RWPE2 (cell line): ENCODE results near the gene HDAC4.

Experiments used
- ATAC-seq: fragments of 200-7000 bp; cut with Tn5 transposase; 3 replicates; pipeline ENCODE4 v1.9.1; 2021; ENCODE audit warnings: low read depth
- DNase-seq: peaks from one replicate; pipeline ENCODE4 v3.0.0-alpha.2; 2020; ENCODE audit warnings: low spot score
- H3K27ac ChIP-seq: fragments of 450-650 bp; 2 replicates; pipeline ENCODE4 v1.5.1; 2017; ENCODE audit warnings: mild to moderate bottlenecking; ENCODE audit not compliant: poor library complexity, severe bottlenecking
- H3K27me3 ChIP-seq: fragments of 250-450 bp; sonication (Bioruptor Pico); 2 replicates; pipeline ENCODE4 v1.5.1; 2021; ENCODE audit warnings: mild to moderate bottlenecking, moderate library complexity; ENCODE audit not compliant: insufficient read depth, poor library complexity, severe bottlenecking
- H3K36me3 ChIP-seq: fragments of 250-450 bp; sonication (Bioruptor Pico); 2 replicates; pipeline ENCODE4 v1.5.1; 2020; ENCODE audit warnings: low read depth, mild to moderate bottlenecking, moderate library complexity
- H3K4me1 ChIP-seq: fragments of 250-450 bp; sonication (Bioruptor Pico); 2 replicates; pipeline ENCODE4 v1.5.1; 2021; ENCODE audit warnings: mild to moderate bottlenecking, moderate library complexity; ENCODE audit not compliant: insufficient read depth, poor library complexity, severe bottlenecking
- H3K4me3 ChIP-seq: fragments of 250-450 bp; sonication (Bioruptor Pico); 2 replicates; pipeline ENCODE4 v1.5.1; 2021; ENCODE audit warnings: mild to moderate bottlenecking, moderate library complexity; ENCODE audit not compliant: severe bottlenecking
- H3K9me3 ChIP-seq: fragments of 250-450 bp; sonication (Bioruptor Pico); 2 replicates; pipeline ENCODE4 v1.5.1; 2021; ENCODE audit warnings: mild to moderate bottlenecking, moderate library complexity; ENCODE audit not compliant: severe bottlenecking
- TF ChIP-seq, protein P1 (sequence below): fragments of 450-650 bp; IDR thresholded peaks from one replicate; pipeline ENCODE4 v1.5.1; 2017; ENCODE audit warnings: mild to moderate bottlenecking, moderate library complexity; ENCODE audit not compliant: poor library complexity, severe bottlenecking

The HDAC4 gene

DNA sequence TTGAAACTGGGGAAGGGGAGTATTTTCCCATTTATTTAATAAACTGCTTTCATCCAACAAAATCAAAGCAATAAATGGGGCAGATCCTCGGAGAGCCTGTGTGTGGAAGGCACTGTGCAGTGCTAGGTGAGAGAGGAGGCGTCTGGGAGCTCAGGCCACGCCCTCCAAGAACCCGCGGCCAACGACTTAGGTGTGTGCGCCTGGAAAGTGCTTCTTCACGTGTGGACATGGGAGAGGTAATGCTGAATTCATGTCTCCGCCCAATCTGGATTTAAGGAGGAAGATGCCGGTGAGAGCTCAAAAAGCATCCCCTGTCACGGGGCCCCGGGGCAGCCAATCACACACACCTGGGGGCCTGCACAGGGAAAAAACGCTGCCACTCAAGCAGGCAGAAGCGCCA is 77.4 kb downstream of the HDAC4 start:
- no peak for ATAC-seq
- Histone ChIP-seq H3K9me3 (no peaks in the 10 kb centered on the region), H3K36me3 (no peaks in the 10 kb centered on the region), H3K27me3 (no peaks in the 10 kb centered on the region), H3K4me1 (no peaks in the 10 kb centered on the region), H3K4me3 (no peak overlapping the region), H3K27ac (no peak overlapping the region)
- DNase-seq, result no peak
- TF ChIP-seq, protein P1, sequence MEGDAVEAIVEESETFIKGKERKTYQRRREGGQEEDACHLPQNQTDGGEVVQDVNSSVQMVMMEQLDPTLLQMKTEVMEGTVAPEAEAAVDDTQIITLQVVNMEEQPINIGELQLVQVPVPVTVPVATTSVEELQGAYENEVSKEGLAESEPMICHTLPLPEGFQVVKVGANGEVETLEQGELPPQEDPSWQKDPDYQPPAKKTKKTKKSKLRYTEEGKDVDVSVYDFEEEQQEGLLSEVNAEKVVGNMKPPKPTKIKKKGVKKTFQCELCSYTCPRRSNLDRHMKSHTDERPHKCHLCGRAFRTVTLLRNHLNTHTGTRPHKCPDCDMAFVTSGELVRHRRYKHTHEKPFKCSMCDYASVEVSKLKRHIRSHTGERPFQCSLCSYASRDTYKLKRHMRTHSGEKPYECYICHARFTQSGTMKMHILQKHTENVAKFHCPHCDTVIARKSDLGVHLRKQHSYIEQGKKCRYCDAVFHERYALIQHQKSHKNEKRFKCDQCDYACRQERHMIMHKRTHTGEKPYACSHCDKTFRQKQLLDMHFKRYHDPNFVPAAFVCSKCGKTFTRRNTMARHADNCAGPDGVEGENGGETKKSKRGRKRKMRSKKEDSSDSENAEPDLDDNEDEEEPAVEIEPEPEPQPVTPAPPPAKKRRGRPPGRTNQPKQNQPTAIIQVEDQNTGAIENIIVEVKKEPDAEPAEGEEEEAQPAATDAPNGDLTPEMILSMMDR, result no peak

DNA sequence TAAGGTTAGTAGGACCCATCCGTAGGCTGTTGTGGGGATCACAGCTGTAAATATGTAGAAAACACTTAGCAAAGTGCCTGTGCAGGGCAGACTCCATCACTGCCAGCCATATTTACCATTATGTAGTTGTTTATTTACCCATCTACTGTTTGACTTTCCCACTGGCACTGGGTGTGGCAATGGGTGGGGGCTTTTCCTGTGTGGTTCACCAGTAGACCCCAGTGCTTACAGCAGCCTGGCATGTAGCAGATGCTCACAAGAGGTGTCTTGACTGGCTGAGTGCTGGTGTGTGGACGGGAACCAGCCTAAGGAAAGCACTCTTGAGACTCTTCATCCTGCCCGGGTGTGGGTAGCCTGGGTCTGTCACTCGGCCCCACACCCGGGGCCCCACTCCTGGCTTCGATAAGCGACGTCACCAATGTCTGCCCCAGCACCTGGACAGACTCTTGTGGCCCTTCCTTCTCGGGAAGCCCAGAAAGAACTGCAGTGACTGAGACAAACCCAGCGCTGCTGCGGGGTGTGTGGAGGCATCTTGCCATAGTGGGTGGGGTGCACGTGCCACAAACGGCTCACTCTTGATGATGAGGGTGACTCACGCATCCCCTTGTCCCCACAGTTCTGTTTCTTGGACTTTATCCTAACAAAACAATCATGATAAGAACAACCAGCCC is 78.3 kb downstream of the HDAC4 start:
- ATAC-seq (no peak; the same call in 2 of the 3 replicates), DNase-seq (no peak)
- Histone ChIP-seq H3K27ac (no peak overlapping the region), H3K9me3 (no peaks in the 10 kb centered on the region), H3K4me3 (no peak overlapping the region), H3K27me3 (no peaks in the 10 kb centered on the region), H3K36me3 (no peaks in the 10 kb centered on the region), H3K4me1 (no peaks in the 10 kb centered on the region)
- TF ChIP-seq, protein P1, result no peak

DNA sequence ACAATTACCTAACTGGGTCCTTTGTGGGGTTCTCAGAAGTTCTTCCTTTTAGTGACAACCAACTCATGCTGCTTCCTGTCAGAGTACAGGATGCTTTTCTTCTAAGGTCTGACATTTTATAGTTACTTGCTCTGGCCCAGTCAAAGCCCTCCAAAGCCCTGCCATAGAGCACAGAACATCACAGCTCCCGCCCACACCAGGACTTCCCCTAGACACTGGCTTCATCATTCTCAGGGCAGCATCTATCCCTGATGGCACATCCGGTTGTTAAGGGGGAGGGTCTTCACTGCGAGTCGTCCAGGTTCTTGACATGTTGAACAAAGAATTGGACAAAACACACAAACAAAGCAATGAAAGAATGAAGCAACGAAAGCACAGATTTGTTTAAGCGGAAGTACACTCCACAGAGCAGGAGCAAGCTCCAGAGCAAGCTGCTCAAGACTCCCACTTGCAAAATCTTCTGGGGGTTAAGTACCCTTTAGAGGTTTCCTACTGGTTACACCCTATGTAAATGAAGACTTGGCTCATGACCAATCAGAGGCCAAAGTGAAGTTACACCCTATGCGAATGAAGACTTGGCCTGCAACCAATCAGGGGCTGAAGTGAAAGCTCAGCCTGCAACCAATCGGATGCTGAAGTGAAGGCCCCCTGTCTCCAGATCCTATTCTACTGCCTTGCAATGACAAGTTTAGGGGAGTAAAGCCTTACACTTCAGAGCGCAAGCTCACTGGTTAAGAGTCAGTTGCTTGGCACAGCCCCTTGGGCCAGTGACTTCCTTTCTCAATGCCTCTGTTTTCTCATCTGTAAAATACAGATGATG is 79.0 kb downstream of the HDAC4 start:
- no peak for DNase-seq
- H3K4me3 ChIP-seq, result no peak overlapping the region
- no peaks in the 10 kb centered on the region for H3K4me1 ChIP-seq
- no peaks in the 10 kb centered on the region for H3K27me3 ChIP-seq
- no peak; the same call in 2 of the 3 replicates for ATAC-seq
- TF ChIP-seq, protein P1, result no peak
- no peaks in the 10 kb centered on the region for H3K36me3 ChIP-seq
- no peaks in the 10 kb centered on the region for H3K9me3 ChIP-seq
- no peak overlapping the region for H3K27ac ChIP-seq

DNA sequence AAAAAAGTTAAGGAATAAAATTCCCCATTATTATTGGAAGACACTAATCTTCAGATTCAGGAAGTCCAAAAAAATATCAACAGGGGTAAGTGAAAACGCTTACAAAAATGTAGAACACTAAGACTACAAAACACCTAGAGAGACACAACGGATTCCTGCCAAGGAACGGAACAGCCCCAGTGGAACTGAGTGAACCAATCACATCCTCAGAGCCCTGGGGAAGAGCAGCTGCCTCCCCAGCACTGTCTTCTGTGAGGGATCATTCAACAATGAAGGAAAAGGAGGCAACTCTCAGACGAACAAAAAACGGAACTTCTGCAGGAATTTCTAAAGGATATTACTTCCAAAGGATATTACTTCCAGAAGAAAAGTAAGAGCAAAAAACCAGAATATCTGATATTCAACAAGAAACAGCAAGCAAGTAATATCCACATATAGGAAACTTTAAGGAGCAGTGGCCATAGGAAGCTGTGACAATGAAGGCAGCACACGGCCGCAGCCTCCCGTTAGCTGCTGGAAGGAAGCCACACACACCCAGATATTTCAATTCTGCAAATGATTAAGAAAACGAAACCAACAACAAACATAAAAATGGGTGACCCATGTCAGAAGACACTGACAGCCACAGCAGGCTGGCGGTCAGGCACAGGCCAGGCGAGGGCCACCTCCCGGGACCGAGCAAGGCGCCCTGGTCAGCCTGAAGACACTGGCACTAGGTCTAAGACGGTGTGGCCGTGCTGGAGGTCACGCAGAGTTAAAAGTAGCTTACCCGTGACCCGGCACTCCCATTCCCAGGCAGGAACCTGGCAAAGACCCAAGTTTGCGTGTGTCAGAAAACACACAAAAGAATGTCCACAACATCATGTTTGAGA is 81.8 kb downstream of the HDAC4 start:
- Histone ChIP-seq H3K36me3 (no peaks in the 10 kb centered on the region), H3K4me3 (no peak overlapping the region), H3K27ac (no peak overlapping the region), H3K4me1 (no peaks in the 10 kb centered on the region), H3K27me3 (no peaks in the 10 kb centered on the region), H3K9me3 (no peaks in the 10 kb centered on the region)
- TF ChIP-seq, protein P1, result no peak
- no peak for ATAC-seq
- no peak for DNase-seq
